Measurements from ENCODE around the gene CCL7. TPM values are rescaled to one million over a fixed set of nuclear protein-coding genes. Genes with fewer than 3 reads are reported as not detected.

Gene CCL7
- total RNA-seq, 1 experiment from 2014 or later: not detected

DNA sequence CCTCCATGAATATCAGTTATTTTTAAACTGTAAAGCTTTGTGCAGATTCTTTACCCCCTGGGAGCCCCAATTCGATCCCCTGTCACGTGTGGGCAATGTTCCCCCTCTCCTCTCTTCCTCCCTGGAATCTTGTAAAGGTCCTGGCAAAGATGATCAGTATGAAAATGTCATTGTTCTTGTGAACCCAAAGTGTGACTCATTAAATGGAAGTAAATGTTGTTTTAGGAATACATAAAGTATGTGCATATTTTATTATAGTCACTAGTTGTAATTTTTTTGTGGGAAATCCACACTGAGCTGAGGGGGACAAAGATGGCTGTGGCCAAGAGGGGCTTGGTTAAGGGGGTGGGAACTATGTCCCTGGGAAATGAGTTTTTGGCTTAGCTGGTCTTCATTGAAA, 17.9 kb downstream of the CCL7 start:
- DNase-seq (ENCODE audit: low read depth): no peak

DNA sequence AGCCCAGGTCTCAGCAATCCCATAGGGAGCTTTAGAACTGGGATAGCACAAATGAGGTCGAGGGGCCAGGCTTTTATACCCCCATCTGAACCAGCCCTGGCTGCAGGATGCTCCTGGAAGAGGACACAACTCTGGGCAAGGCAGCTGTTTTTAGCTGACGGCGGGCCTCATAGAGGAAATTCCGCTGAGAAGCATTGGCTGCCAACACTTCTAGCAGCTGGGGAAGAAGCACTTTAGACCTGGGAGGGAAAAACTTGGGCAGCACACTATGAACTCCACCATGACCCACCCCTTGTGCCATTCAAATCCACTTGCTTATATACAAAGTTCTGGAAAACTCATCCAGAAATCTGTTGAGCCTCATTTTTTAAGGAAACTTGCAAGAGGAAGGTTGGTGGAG, 20.6 kb downstream of the CCL7 start:
- no peak for DNase-seq (ENCODE audit: low read depth)

DNA sequence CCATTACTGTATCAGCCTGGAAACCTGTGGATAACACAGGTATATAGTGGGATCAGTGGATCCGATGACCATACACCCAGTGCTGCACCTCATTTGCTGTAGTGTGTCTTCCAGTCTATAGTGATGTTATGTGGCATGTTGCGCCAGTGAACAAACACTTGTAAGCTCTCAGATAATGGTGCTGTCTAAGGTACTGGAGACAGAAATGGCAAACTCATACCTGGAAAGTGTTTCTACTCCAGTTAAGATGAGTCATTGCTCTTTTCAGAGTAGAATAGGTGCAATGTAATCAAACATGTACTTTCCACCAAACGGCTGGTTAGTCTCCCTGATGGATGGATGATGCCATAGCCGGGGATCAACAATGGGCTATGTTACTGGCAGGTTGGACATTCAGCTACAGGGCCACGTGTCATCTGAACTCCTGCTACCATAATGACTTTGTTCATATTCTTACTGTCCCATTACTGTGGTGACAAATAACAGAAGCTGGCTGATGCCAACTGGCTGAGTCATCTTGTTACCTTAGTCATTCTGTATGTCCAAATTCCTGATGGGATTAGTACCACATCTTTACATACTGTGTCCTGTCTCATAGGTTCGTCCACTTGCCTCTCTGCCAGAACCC, 21.8 kb downstream of the CCL7 start:
- no peak for DNase-seq (ENCODE audit: low read depth)

DNA sequence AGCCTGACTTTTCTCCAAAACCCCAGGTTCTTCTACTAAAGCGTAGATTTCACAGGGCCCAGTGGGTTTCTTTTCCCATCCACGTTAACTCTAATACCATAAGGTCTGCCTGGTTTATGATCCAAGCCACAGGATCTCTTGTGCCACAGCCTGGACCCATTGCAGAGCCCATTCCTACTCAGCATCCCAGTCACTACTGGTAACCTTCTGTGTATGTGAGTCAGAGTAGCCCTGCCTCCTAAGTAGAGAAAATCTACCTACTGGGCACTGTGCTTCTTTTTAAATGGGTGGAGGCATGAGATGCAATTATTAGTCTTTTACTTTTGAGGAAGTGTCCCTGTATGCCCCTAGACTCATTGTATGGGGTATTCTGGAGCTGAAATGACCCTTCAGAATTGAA, 29.0 kb downstream of the CCL7 start:
- DNase-seq (ENCODE audit: low read depth): no peak

DNA sequence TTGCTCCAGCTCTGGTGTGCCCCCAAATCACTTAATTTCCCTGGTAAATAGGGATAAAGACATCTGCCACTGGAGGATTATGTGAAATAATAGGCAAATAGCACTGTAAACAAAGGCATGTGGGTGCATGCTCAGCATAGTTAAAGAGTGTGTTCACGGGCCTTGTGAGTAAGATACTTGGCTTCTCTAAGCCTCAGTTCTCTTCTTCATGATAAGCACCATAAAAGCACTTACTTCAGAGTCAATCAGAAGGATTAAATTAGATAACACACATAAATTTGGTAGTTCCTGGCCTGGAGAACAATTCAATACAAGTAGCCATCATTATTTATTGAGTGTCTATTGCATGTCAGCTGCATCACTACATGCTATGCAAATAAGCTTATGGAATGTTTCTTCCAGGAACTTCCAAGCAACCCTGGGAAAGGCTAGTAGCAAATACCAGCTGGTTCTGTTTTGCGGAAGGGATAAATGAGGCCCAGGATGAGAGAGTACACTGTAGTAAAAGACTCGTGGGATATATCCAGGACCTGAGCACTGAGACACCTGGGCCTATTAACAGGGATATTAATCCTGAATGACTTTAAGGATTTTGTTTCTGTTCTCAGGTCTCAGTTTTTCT, 30.0 kb downstream of the CCL7 start:
- DNase-seq (ENCODE audit: low read depth): no peak

DNA sequence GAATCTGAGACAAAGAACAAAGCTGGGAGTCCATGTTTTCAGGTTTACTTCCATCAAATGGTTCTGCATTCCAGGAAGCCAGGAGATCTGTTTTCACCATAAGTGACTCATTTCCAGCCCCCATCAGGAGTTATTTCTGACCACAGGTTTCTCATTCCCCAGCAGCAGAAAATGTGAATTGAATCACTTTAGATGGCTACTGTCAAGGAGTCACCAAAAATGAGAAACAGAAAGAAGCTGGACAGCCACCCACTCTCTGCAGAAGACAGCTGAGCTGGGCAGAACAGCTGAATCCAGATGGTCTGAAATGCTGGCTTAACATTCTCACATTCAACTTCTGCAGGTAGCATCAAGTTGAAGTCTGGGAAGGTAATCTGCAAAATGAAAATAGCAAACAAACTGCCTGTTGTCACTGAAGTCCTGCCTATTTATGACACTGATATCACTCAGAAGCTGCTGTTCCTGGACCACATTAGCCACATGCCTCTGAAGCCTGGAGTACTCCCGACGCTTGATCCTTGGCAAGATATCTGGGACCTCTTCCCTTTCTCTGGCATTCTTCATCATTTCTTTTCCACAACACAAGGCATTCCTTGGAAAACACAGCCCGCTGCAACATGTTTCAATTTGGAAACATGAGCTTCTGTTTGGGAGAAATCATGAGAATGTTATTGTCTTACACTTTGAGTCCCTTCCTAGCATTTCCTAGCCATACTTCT, 30.8 kb downstream of the CCL7 start:
- peak; percentile 1 for DNase-seq (ENCODE audit: low read depth)

DNA sequence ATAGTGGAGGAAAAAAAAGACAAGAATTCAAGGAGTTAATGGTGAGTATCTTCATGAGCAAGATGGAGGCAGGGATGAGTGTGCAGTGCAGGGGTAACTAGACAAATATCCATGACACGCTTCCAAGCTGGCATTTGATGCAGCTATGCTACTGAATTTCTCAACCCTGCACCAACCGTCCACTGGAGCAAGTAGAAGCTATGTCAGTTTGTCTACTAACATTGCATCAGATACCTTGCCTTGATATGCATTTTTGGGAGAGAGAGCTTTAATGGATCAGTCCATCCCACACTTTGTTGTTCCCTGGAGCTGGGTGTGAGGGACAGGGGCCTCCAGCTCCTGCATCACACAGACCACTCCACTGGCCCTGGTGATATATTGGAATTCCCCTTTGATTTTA, 32.0 kb downstream of the CCL7 start:
- no peak for DNase-seq (ENCODE audit: low read depth)

DNA sequence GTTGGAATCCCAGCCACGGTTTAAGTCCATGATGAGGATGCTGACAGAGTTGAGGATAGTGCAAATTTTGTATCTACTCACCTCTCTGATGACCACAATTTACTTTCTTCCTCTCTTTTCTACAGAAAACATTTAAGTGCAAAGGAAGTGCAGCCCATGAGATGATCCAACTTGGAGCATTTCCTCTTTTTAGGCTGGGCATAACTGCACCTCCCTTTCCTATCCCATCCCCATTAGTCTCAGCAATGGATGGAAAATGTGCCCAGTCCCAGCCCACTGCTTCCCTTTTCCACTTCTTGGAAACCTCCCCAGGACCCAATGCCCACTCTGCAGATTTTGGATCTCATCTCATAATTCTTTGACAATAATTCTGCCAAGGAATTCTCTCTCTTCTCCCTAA, 32.6 kb downstream of the CCL7 start:
- DNase-seq (ENCODE audit: low read depth): no peak

DNA sequence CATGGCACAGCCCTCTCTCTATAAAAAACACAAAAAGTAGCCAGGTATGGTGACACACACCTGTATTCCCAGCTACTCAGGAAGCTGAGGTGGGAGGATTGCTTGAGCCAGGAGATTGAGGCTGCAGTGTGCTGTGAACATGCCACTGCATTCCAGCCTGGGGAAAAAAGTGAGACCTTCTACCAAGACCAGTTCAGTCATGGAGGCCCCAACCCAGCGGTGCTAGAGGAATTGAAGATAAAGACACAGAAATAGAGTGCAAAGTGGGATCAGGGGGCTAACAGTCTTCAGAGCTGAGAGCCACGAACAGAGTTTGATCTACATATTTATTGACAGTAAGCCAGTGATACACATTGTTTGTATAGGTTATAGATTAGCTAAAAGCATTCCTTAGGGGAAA, 33.6 kb downstream of the CCL7 start:
- no peak for DNase-seq (ENCODE audit: low read depth)

DNA sequence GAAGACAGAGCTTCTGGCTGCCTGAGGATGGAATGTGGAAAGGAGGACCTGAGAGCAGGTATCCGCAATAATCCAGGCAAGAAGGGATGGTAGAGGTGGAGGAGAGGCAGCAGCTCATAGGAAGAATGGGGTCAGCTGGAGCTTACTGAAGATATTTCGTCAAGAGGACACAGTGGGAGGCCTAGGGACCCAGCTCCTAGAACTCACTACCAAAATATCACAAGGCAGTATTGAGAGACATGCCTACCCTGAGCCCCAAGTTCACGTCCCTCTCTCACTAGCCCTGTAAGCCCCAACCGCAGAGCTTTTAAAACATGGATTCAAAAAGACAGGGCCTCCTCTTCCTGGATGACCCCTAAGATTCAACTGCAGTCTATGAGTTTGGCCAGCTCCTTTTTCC, 35.0 kb downstream of the CCL7 start:
- DNase-seq (ENCODE audit: low read depth): no peak

DNA sequence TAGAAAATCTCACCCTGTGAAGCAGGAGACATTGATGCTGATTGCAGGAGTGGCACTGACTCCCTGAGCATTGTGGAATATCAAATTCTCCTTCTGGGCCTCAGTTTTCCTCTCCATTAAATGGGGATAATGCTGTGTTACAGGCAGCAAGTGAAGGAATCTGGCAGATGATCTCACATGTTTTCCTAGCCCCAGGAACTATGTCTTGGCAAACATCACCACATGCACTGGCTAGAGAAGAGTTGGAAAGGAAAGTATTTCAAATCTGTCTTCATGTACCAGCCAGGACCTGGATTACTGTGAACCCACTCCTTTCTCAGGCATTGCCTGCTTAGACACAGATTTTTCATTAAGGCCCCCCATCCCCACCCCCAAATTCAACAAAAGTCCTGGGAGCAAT, 35.6 kb downstream of the CCL7 start:
- DNase-seq (ENCODE audit: low read depth): no peak

DNA sequence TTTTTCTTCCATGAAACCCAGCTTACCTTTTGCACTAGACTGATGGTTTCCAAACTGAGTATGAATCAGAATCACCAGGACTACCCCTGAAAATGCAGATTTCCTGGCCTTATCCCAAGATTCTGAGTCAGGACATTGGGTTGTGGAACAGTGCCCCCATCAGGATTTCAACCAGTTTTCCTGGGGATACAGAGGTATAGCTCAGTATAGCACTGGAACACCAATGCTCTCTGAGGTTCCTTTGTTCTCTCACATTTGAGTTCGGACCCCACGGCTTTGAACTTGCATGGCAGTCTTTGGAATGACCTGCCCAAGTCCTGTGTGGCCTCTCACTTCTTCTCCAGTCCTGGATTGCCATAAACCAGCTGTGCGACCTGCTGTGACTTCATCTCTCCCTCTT, 36.4 kb downstream of the CCL7 start:
- peak; percentile 6 for DNase-seq (ENCODE audit: low read depth)

DNA sequence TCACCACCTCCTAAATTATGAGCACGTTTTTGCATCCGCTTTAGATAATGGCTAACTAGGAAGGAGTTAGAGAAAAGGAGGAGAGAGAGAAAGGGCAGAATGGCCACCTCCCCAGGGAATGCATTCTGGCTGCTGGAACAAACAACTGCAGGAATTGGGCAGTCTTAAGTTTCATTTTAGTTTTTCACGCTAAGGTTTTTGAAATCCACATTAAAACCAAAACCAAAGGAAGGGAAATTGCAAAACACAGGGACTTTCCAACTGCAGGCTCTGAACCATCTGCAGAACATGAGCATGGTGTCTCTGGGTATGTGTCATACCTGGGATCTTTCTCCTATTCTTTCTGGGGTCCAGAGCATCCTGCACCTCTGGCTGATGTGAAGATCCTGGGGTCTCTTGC, 37.1 kb downstream of the CCL7 start:
- no peak for DNase-seq (ENCODE audit: low read depth)

DNA sequence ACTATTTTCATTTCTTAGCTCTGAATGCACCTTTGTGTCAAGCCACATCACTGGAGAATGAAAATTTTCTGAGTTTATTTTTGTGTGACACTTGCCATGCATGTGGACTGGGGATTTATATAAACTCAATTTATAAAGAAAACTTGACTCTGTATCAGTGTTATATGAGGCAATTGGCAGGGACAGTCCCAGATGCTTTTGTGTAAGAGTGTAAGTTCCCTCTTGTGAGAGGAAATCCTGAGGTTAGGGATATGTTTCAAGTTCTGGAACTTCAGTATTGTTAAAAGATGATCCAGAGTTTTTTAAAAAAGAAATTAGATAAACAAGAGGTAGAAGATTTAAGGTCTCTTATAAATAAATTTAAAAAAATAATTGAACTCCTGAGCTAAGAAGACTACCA, 38.4 kb downstream of the CCL7 start:
- DNase-seq (ENCODE audit: low read depth): no peak

DNA sequence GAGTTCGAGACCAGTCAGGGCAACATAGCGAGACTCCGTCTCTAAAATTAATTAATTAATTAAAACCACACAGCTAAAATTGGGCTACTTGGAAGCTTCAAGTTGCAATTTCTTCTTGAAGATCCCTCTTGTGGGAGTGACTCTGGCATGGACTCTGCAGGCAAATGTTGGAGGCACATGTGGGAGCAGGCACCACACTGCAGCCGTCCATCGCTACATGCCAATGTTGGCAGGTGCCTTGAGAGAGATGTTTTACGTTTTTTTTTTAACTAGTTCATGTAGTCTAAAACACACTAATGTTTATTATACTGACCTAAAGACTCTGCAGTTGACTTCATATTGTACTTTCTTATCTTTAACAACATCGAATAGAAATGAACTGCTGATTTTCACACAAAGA, 41.3 kb downstream of the CCL7 start:
- DNase-seq (ENCODE audit: low read depth): no peak

DNA sequence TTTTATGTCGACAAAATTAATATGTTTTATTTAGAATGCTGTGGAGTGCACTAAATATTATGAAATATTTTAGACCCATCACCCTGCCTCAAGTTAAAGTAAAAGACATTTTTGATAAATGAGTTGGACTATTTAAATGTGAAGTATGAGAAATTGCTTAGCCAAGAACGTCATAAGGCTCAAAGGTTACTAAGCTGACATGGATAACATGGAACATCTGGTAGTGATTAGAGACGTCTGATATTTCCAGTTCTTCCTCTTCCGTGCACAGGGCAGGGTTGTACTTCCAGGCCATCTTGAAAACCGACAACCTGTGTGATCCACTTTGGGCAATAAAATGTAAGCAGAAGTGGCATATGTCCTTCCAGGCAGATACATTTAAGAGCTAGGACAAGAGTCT, 42.1 kb downstream of the CCL7 start:
- DNase-seq (ENCODE audit: low read depth): no peak

DNA sequence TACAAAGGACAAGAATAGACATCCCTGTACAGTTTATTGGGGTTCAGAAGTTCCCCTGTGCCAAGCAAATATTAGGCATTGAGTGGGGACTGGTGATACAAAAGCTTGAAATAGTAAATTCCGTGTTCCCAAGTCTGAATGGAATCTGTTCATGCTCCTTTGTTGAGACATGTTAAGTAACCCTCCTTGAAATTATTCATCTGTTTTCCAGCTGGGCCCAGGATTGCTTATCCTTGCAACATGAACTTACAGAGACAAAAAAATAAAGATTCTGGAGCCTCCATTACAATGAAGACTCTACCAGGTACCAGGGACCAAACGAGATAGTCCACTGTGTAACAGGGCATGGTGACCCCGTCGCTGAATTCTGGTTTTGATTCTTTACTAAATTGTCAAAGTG, 43.1 kb downstream of the CCL7 start:
- no peak for DNase-seq (ENCODE audit: low read depth)

DNA sequence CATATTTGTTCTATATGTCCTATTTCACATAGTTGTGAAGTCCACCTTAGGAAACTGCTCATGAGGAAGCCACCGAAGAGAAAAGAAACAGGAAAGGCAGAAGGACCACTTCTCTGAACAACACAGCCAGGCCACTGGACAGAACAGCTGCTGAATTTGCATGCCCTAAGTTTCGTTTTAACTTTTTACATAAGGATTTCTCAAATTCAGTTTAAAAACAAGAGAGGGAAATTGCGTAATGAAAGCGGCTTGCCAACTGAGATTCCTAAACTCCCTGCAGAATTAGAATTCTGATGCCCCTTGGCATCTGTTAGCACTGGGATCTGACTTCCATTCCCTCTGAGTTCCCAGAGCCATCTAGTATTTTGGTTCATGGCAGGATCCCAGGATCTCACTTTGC, 44.3 kb downstream of the CCL7 start:
- peak; percentile 13 for DNase-seq (ENCODE audit: low read depth)

DNA sequence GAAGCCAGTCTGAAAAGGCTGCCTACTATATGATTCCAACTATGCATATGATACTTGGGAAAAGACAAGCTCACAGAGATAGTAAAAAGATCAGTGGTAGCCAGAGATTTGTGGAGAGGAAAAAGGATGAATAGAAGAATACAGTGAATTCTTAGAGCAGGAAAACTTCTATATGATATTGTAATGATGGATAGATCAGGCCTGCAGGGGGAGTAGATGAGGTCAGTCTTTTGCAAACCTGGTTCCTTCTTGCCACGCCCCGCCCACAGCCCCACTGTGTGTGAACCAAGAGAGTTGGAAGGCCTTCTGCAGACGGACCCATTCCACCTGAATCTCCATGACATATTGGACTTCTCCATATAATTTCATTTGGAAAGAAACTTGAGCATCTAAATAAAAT, 48.5 kb downstream of the CCL7 start:
- DNase-seq (ENCODE audit: low read depth): no peak

DNA sequence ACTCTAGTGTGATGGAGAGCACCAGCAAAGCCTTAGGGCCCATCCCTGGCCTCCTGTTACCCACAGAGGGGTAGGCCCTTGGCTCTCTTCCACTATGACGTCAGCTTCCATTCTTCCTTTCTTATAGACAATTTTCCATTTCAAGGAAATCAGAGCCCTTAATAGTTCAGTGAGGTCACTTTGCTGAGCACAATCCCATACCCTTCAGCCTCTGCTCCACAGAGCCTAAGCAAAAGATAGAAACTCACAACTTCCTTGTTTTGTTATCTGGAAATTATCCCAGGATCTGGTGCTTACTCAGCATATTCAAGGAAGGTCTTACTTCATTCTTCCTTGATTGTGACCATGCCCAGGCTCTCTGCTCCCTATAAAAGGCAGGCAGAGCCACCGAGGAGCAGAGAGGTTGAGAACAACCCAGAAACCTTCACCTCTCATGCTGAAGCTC, 49.0 kb downstream of the CCL7 start, which contains the start of gene CCL8:
Gene CCL8, plus strand, starts transcription at position 397 of the 445 bp plus-strand sequence. CDS start 67 bp downstream, outside the sequence.
- DNase-seq (ENCODE audit: low read depth): no peak

Data from LHCN-M2 (cell line).